Measurements from ENCODE around the gene TF.

TF gene

DNA sequence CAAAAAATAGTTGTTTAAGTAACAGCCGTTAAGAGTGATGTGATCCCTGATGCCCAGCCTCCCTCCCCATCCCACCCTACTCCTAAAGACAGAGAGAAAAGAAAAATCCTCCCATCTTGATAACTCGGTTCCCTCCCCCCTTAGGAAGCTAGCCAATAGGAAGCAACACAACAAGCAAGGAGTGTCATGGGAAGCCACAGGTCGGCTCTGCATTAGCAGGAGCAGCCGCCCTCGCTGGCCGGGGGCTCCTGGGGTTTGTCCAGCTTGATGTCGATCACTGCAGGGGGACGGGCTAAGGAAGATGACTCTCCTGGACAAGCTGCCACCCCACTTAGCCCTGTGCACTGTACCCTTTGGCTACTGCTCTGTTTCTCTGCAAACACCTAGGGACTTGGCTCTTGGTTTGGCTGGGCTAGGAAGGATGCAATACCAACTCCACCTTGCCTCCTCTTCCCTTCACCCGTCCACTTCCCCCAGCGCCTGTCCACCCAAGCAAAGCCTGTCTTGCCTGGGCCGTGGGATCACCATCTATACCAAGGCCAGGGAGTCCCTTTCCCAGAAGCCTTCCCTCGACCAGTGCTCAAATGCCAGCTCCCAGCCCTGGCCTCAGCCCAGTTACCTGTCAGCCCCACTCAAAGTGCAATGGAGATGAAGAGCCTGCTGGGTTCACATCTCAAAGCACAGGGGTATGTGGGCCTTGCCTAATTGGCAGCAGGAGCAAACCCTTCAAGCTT lies 82.5 kb downstream of the TF start:
- in situ Hi-C loops (cut with HindIII; ENCODE audit: low pct_ligation_motif_present, low pct_unique_long_range_greater_than_20kb, low sequenced_read_pairs), result no loop called here
- DNase-seq, result no peak

DNA sequence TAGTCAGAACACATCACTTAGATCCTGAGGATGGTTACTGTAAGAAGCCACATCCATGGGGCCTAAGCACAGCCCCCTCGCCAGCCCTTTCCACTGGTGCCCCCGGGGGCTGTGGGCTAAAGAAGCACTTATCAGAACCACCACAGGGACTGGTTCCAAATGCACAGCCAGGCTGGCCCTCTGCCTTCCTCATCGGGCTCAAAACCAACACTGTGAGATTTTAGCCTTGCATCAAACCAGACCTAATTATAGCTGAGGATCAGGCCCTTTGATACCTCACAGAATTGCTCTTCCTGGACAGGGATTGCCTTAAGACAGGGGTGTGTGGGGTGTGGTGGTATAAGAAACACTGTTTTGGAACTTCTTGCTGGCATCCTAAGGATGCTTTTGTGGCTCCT lies 83.1 kb downstream of the TF start:
- no peak for DNase-seq
- in situ Hi-C loops (cut with HindIII; ENCODE audit: low pct_ligation_motif_present, low pct_unique_long_range_greater_than_20kb, low sequenced_read_pairs), result no loop called here

GRCh38 chr3:133830071-133830470 lies 83.9 kb downstream of the TF start:
- DNase-seq, result no peak

DNA sequence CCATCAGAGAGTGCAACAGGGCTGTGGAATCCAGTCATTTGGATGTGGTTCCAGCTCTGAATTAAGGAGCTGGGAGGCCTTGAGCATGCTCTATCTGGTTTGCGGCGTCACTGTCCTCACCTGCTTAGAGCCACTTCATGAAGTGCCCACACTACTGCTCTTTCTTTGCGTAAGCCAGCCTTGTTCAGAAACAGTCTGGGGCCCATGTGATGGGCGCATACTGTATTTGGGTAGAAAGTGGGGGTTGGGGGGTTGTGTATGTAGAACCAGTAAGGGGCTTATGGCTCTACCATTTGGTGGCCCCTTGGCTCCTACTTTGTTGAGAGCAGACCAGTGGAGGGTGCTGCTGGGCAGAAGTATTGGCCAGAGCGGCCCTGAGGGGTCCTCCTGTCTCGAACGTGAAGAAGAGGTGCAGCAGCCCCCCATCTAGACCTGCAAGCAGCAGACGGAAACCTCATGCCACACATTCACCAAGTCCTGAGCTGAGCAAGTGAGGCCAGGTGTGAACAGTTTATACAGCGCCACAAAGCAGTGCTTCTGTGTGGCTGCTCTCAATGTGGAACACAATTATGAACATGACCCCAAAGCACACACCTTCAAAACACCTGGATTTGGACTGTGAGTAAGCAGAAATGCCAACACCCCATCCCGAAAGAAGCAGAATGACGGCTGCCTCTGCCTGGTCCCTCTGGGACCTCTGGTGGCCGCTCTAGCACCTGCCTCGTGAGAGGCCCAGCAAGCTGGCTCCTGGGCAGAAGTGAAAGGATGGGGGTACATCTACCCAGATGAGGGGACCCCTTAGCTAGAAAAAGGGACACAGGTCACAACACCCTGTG lies 86.0 kb downstream of the TF start:
- no peak for DNase-seq
- in situ Hi-C loops (cut with HindIII; ENCODE audit: low pct_ligation_motif_present, low pct_unique_long_range_greater_than_20kb, low sequenced_read_pairs), result no loop called here

More at GRCh38 chr3:133830071-133830470, 83.9 kb downstream of the TF start:
- in situ Hi-C loops (cut with HindIII; ENCODE audit: low pct_ligation_motif_present, low pct_unique_long_range_greater_than_20kb, low sequenced_read_pairs), result no loop called here

DNA sequence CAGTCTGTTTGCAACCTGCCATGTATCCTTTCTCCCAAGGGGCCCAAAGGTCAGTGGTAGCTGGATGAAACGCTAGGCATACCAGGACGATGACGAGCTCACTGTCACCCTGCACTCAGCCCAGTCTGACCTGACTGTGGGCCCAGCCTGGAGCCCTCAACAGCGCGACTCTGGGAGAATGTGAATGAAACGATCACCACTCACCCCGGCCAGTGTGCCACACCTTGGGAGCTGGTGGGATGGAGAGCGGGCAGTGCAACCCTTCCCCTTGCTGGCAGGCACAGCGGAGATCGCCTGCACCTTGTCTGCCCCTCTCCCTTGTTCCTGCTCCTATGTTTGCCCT lies 86.6 kb downstream of the TF start:
- DNase-seq, result no peak
- in situ Hi-C loops (cut with HindIII; ENCODE audit: low pct_ligation_motif_present, low pct_unique_long_range_greater_than_20kb, low sequenced_read_pairs), result no loop called here

GRCh38 chr3:133833267-133833666 lies 87.1 kb downstream of the TF start:
- DNase-seq, result no peak
- in situ Hi-C loops (cut with HindIII; ENCODE audit: low pct_ligation_motif_present, low pct_unique_long_range_greater_than_20kb, low sequenced_read_pairs), result no loop called here

GRCh38 chr3:133833880-133834620 lies 87.9 kb downstream of the TF start:
- in situ Hi-C loops (cut with HindIII; ENCODE audit: low pct_ligation_motif_present, low pct_unique_long_range_greater_than_20kb, low sequenced_read_pairs), result no loop called here
- DNase-seq, result no peak

DNA sequence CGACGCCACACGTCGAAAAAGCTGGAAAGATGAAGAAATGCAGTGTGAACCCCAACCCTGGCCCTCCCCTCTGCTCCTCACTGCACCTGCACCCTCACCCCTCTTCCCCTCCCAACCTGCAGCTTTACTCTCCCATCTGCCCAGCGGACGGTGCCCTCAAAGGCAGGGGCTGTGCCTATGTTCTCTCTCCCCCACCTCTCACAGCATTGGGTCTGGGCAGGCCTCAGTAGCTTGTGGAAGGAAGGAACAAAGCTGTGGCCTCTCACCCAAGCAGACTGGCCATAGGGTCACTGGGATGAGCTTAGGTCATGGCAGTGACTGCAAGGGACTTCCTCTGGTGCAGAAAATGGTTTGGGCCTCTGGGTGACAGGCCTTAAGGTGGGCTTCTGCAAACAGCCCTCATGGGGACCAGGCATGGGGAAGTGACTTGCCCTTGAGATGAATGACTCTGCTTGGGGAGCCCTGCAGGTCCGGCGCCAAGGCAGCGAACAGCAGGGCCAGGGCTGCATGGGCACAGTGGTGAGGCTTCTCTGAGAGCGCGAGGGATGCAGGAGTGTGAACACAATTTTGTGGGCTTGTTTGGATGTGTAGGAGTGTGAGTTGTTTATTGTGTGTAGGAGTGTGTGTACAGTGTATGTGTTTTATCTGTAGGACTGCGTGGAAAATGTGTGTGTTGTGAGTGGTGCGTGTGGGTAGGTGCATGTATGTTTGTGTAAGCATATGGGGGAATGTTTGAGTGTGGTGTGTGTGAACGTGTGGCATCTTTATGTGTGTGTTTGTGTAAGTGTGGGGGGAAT lies 88.6 kb downstream of the TF start:
- no peak for DNase-seq

DNA sequence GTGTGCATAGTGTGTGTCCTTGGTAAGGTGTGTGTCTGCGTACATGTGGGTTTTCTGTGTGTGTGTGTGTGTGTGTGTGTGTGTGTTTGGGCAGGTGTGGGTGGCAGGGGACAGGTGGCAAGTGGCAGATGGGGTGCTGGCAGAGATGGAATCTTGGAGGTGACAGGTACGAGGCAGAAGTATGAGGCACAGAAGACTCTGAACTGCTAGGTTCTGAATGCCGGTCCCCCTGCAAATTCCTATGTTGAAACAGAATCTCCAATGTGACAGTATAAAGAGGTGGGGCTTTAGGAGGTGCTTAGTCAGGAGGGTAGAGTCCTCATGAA lies 89.2 kb downstream of the TF start:
- DNase-seq, result no peak
- in situ Hi-C loops (cut with HindIII; ENCODE audit: low pct_ligation_motif_present, low pct_unique_long_range_greater_than_20kb, low sequenced_read_pairs), result no loop called here

More for the DNA sequence above, 88.6 kb downstream of the TF start:
- in situ Hi-C loops (cut with HindIII; ENCODE audit: low pct_ligation_motif_present, low pct_unique_long_range_greater_than_20kb, low sequenced_read_pairs), result no loop called here

- no peak for DNase-seq
- in situ Hi-C loops (cut with HindIII; ENCODE audit: low pct_ligation_motif_present, low pct_unique_long_range_greater_than_20kb, low sequenced_read_pairs), result no loop called here
Measured at GRCh38 chr3:133835961-133836360, 89.8 kb downstream of the TF start.

DNA sequence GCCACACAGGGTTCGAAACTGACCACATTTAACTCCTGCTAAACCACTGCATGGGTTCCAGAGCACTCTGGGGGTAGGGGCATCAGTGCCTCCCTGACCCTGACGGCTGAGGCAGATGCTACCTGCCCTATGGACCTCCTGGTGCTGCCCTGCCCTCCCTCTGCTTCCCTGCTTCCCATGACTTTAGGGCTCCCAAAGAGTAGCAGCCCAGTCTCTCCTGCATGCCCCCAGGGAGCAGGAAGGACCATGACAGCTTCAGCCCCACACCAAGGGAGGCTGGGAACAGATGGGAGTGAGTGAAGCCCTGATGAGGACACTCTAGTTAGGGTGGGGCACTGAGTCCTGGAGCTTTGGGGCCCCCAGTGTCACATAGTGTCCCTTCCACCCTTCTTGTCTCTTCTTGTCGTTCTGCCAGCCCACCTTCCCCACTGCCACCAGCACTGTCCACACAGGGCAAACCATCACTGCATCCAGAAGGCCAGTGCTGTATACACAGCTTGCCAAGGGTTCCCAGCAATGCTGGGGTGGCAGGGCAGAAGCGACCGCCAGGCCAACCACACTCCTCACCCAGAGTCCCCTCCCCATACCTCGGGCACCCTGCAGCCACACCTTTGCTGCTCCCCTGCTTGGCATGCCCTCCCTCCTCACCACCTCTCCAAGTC lies 90.4 kb downstream of the TF start:
- no peak for DNase-seq
- in situ Hi-C loops (cut with HindIII; ENCODE audit: low pct_ligation_motif_present, low pct_unique_long_range_greater_than_20kb, low sequenced_read_pairs), result no loop called here

DNA sequence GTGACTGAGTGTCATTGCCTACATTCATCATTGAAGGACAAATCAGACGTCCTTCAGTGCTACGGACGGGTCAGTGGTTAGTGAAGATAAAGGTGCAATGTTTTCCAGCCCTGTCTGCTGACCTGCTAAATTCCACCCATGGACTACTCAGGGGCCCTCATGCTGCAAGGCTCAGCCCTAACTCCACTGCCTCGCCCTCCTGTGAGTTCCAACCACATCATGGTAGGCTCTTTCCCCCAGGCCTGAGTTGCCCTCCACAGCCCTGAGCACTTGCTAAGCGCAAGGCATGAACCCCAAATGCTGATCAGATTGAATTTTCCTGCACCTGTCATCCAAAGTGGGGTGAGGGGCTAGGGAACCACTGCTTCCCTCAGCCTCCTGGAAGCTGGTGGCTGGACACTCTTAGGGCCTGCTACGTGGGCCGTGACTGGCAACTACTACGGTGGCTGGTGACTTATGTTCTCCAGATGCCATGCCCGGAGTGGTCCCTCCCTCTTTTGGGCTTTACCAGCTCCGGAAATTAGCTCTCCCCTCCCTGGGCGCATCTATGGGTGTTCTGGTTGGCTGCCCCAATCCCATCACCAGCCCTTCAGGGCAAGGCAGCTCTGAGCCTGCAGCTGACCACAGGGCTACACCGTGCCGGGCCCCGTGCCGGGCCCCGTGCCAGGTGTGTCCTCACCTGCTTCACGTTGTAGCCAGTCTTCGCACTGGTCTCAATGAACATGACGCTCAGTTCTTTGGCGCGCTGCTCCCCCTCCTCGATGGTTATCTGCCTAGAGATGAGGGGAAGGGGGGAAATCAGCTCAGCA lies 91.5 kb downstream of the TF start:
- no peak for DNase-seq
- in situ Hi-C loops (cut with HindIII; ENCODE audit: low pct_ligation_motif_present, low pct_unique_long_range_greater_than_20kb, low sequenced_read_pairs), result no loop called here

GRCh38 chr3:133838296-133838789 lies 92.2 kb downstream of the TF start:
- DNase-seq, result no peak
- in situ Hi-C loops (cut with HindIII; ENCODE audit: low pct_ligation_motif_present, low pct_unique_long_range_greater_than_20kb, low sequenced_read_pairs), result no loop called here

DNA sequence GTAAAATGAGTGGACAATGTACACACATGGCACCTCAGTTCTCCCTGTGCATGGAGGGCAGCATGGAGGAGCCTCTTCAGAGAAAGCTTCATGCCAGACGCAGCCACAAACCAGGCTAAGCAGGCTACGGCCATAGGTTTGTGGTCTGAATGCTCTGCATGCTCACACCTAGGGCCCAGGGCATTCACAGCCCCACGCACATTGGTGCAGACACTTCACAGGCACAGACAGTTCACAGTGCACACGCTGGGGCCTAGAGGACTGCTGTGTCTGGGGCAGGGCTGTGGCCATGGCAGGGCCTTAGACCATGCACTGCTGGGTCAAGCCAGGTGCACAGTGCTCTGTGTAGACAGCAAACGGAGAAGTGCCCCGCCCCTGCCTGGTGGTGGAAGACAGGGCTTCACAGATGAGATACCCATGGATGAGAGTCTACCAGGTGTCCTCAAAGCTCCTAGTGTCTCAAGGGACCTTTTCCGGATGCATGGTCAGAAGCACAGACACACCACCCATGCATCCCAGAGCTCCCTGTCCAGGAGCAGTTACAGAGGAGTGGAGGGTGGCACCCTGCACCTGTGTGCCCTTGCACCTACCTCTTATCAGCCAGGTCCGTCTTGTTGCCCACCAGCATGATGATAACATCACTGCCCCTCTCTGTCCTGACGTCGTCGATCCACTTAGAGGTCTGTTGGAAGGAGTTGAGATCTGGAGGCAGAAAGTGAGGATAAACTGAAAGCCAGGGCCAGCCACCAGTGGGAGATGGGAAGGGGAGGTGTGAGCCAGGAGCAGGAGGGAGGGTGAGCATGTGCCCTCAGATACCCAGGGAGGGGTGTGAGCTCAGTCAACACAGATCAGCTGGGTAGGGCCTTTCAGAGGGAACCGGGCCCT lies 93.0 kb downstream of the TF start:
- no peak for DNase-seq
- in situ Hi-C loops (cut with HindIII; ENCODE audit: low pct_ligation_motif_present, low pct_unique_long_range_greater_than_20kb, low sequenced_read_pairs), result no loop called here

DNA sequence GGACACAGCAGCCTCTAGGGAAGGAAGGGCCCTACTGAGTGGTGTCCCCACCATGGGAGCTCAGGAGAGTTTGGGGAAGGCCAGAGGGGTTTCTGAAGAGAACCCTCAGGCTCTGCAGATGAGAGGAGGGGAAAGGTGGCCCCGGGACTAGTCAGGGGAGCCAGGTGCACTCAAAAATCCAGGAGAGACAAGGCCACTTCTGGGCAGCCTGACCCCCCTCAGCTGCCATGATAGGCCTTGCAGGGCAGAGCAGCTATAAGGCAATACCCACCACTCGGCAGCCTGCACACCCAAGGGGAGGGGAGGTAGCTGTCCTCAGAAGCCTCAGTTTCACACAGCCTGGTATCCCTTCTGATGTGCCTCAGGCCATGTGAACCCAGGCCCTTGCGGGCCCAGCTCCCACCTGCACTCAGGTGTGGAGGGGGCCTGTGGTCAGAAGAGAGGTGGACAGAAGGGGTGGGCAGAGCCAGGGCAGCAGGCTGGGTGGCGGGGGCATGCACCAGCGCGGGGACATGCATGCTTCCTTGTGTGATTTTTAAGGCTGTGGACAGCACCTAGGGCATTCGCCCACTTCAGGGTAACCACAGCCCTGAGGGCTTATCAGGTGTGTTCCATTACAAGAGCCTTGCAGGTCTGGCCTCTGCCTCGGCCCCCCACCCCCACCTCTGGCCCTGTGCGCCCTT lies 94.0 kb downstream of the TF start:
- no peak for DNase-seq
- in situ Hi-C loops (cut with HindIII; ENCODE audit: low pct_ligation_motif_present, low pct_unique_long_range_greater_than_20kb, low sequenced_read_pairs), result no loop called here

GRCh38 chr3:133840767-133841166 lies 94.6 kb downstream of the TF start:
- in situ Hi-C loops (cut with HindIII; ENCODE audit: low pct_ligation_motif_present, low pct_unique_long_range_greater_than_20kb, low sequenced_read_pairs), result no loop called here
- DNase-seq, result no peak

All from ACHN (cell line).